Measurements from ENCODE around the gene MAGEA2B.
"Not testable (repeated sequence)": the region's sequence is repeated elsewhere in the genome, so short reads cannot be mapped to it uniquely, and the experiment has no call there.

- not testable (repeated sequence) for TF ChIP-seq CTCF (IDR thresholded peaks at IDR 0.05 in 4 of 5, conservative IDR thresholded peaks at IDR 0.05 in 1 of 5); POLR2A (IDR thresholded peaks at IDR 0.05)
Measured at GRCh38 chrX:152734143-152734858, 19.9 kb downstream of the MAGEA2B start.
